ENCODE data around the gene GRIPAP1. TPM values are rescaled to one million over a fixed set of nuclear protein-coding genes. Genes with fewer than 3 reads are reported as not detected.

Gene GRIPAP1
- total RNA-seq, 1 donor from 2014 or later = 52.8 TPM

DNA sequence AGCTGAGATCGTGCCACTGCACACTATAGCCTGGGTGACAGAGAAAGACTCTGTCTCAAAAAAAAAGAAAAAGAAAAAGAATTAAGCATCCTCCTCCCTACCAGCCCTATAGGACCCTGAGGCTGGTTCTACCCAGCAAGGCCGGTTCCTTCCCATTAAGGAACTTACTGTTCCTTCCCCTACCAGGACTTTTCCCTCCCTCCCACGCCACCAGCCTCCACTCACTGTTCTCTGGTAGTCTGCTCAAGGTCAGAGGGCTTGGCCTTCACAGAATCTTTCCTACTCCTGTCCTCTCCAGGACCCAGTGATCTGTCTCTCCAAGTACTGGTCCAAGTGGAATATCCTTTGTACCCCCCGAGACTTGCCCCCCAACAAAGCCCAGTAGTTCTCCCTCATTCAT lies 1.4 kb downstream of the GRIPAP1 start:
- peak; percentile 63 for DNase-seq

DNA sequence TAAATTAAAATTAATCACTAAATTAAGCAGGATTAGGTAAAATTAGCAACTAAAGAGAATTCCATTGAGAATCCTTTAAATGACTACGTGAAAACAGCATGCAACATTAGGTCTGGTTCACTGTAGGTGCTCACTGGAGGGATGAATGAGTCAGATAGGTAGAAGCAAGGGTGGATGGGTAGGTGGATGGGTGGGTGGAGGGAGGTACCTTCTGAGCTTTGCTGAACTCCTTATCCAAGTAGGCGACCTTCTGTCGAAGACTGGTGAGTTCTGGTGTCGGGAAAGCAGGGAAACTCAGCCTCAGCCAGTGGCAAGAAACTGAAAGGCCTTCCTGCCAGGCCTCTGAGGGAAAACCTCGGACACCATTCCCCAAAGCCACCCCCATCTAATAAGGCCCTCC lies 3.0 kb downstream of the GRIPAP1 start:
- ATAC-seq = no peak
- Histone ChIP-seq H3K4me1 (no peaks in the 10 kb centered on the region), H3K4me3 (no peak overlapping the region), H3K27me3 (no peaks in the 10 kb centered on the region), H3K36me3 (peaks cover 21% of the 10 kb centered on the region), H3K27ac (no peak overlapping the region), H3K9me3 (no peaks in the 10 kb centered on the region)
- intact Hi-C loops (cut with DNase I) = no loop called here
- DNase-seq = no peak
- TF ChIP-seq, protein P1, sequence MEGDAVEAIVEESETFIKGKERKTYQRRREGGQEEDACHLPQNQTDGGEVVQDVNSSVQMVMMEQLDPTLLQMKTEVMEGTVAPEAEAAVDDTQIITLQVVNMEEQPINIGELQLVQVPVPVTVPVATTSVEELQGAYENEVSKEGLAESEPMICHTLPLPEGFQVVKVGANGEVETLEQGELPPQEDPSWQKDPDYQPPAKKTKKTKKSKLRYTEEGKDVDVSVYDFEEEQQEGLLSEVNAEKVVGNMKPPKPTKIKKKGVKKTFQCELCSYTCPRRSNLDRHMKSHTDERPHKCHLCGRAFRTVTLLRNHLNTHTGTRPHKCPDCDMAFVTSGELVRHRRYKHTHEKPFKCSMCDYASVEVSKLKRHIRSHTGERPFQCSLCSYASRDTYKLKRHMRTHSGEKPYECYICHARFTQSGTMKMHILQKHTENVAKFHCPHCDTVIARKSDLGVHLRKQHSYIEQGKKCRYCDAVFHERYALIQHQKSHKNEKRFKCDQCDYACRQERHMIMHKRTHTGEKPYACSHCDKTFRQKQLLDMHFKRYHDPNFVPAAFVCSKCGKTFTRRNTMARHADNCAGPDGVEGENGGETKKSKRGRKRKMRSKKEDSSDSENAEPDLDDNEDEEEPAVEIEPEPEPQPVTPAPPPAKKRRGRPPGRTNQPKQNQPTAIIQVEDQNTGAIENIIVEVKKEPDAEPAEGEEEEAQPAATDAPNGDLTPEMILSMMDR (IDR thresholded peaks at IDR 0.05) = no peak

More for the DNA sequence above, 1.4 kb downstream of the GRIPAP1 start:
- H3K4me1 ChIP-seq = no peaks in the 10 kb centered on the region
- peaks cover 17% of the 10 kb centered on the region for H3K36me3 ChIP-seq
- TF ChIP-seq, protein P1 (IDR thresholded peaks at IDR 0.05) = no peak
- peak; percentile 38 for ATAC-seq
- H3K4me3 ChIP-seq = no peak overlapping the region
- H3K27me3 ChIP-seq = no peaks in the 10 kb centered on the region
- H3K27ac ChIP-seq = no peak overlapping the region
- intact Hi-C loops (cut with DNase I) = no loop called here
- no peaks in the 10 kb centered on the region for H3K9me3 ChIP-seq

DNA sequence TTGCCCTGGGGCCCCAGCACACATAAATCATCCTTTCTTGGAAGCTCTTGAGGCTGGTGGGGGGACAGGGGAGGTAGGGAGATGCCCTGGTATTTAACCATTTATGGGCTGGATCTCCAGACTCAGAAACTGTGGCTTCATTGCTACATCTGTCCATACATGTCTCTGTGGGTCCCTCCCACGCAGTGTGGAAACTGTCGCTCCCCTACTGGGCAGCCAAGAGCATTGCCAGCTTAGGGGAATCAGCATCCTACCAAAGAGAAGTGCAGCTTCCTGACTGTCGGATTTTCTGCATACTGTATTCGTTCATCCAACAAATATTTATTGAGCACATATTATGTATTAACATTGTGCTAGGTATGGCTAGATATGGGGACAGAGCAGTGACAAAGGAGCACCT lies 3.7 kb downstream of the GRIPAP1 start:
- no peak for ATAC-seq
- no peaks in the 10 kb centered on the region for H3K4me1 ChIP-seq
- no peaks in the 10 kb centered on the region for H3K9me3 ChIP-seq
- DNase-seq = no peak
- peaks cover 21% of the 10 kb centered on the region for H3K36me3 ChIP-seq
- TF ChIP-seq, protein P1 (IDR thresholded peaks at IDR 0.05) = no peak
- no peak overlapping the region for H3K27ac ChIP-seq
- intact Hi-C loops (cut with DNase I) = no loop called here
- H3K4me3 ChIP-seq = no peak overlapping the region
- no peaks in the 10 kb centered on the region for H3K27me3 ChIP-seq

DNA sequence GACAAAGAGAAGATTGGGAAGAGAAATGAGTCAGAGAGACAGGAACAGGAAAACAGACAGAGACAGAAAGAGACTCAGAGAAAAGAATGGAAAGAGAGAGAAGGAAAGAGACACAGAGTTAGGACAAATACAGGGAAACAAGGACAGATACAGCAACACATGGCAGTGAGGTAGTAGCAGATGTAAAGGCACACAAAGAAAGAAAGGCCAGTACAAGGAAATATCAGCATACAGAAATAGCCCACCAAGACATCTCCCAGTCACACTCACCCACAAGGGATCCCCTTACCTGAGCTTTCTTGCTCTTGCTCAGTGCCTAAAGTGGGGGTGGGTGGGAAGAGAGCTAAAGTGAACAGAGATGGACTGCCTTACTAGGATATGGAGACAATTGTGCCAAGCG lies 4.2 kb downstream of the GRIPAP1 start:
- Histone ChIP-seq H3K27ac (no peak overlapping the region), H3K36me3 (peaks cover 21% of the 10 kb centered on the region), H3K27me3 (no peaks in the 10 kb centered on the region), H3K4me3 (no peak overlapping the region), H3K9me3 (no peaks in the 10 kb centered on the region), H3K4me1 (no peaks in the 10 kb centered on the region)
- ATAC-seq (no peak), DNase-seq (no peak)
- TF ChIP-seq, protein P1 (IDR thresholded peaks at IDR 0.05) = no peak
- intact Hi-C loops (cut with DNase I) = no loop called here

DNA sequence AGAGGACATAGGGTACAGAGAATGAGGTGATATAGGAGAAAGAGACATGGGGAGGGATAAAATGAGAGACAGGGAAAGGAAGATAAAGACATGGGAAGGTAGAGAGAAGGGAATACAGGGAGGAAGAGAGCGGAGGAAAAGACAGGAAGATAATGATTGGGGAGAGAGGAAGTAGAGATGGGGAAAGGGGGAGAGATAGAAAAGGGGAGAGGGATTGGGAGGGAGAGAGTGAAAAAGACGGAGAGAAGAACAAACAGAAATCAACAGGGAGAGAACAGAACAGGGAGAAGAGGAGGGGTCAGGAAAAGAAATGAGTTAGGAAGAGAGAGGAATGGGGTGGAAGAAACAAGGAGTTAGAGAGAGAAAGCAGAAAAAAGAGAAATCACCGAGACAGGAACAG lies 4.6 kb downstream of the GRIPAP1 start:
- no peaks in the 10 kb centered on the region for H3K4me1 ChIP-seq

More for the DNA sequence above, 4.6 kb downstream of the GRIPAP1 start:
- ATAC-seq (no peak), DNase-seq (no peak)
- peaks cover 21% of the 10 kb centered on the region for H3K36me3 ChIP-seq
- no peak overlapping the region for H3K4me3 ChIP-seq
- intact Hi-C loops (cut with DNase I) = no loop called here
- no peaks in the 10 kb centered on the region for H3K27me3 ChIP-seq
- no peaks in the 10 kb centered on the region for H3K9me3 ChIP-seq
- H3K27ac ChIP-seq = no peak overlapping the region
- TF ChIP-seq, protein P1 (IDR thresholded peaks at IDR 0.05) = no peak

Measured in upper lobe of right lung (tissue), 1 donor.